Thyroid gland (tissue), 4 donors: Measurements from ENCODE around the gene CNGA3.

Experiments
- CTCF ChIP-seq, 6 experiments: fragments of 200-600 bp in 3 of 6; fragments of 450-650 bp in 3 of 6; sonication (generic) in 3 of 6; IDR thresholded peaks; one replicate each; pipeline ENCODE4 v1.5.1; 2016 to 2019; ENCODE audit warnings: antibody characterized with exemption in 6 of 6, mild to moderate bottlenecking in 2 of 6, inconsistent platforms in 1 of 6, moderate library complexity in 1 of 6
- POLR2A ChIP-seq, 2 donors: fragments of 450-650 bp; IDR thresholded peaks; one replicate each; pipeline ENCODE4 v1.6.1; 2017; ENCODE audit warnings: antibody characterized with exemption in 2 of 2, mild to moderate bottlenecking in 2 of 2, moderate library complexity in 1 of 2

- TF ChIP-seq CTCF (IDR thresholded peaks at IDR 0.05) (no peak), POLR2A (IDR thresholded peaks at IDR 0.05) (no peak)
Measured at GRCh38 chr2:98348066-98348561, 1.9 kb downstream of the CNGA3 start.
